A673 (cell line): ENCODE results near the gene NOS3. TPM values are rescaled to one million over a fixed set of nuclear protein-coding genes. Genes with fewer than 3 reads are reported as not detected.

Experiments
- BruUV-seq: library from RNA; stranded (reverse); fragments of 400-500 nt; replicated peaks from 2 replicates; lab custom pipeline; 2021; lab: Mats Ljungman, UMichigan
- CTCF ChIA-PET: fragments of 300-600 bp; sonication (Branson Sonifier 250); formaldehyde crosslinking; loops from one replicate; lab custom pipeline; 2022; ENCODE audit warnings: antibody characterized with exemption; lab: Charles Lee
- POLR2A ChIA-PET: fragments of 300-600 bp; sonication (Branson Sonifier 250); formaldehyde crosslinking; loops from one replicate; lab custom pipeline; 2022; ENCODE audit warnings: antibody characterized with exemption; ENCODE audit not compliant: low non-redundant PET; lab: Charles Lee
- DNase-seq: peaks from one replicate; pipeline ENCODE4 v3.0.0-alpha.2; 2015; ENCODE audit warnings: low spot score
- H3K27ac ChIP-seq: fragments of 200-600 bp; sonication (generic); 2 replicates; pipeline ENCODE4 v1.5.1; 2016; ENCODE audit warnings: mixed run types, low read depth, mild to moderate bottlenecking, mixed read lengths, antibody characterized with exemption, low read length; ENCODE audit not compliant: poor library complexity, severe bottlenecking
- H3K27me3 ChIP-seq: fragments of 200-600 bp; sonication (generic); replicated peaks from 2 replicates; pipeline ENCODE4 v1.6.1; 2017; ENCODE audit warnings: mixed run types, low read depth, mild to moderate bottlenecking, mixed read lengths, antibody characterized with exemption, low read length; ENCODE audit not compliant: insufficient read depth, poor library complexity
- H3K36me3 ChIP-seq: fragments of 200-600 bp; sonication (generic); 2 replicates; pipeline ENCODE4 v1.6.1; 2016; ENCODE audit warnings: mixed run types, mild to moderate bottlenecking, mixed read lengths, antibody characterized with exemption, low read length; ENCODE audit not compliant: insufficient read depth, poor library complexity, severe bottlenecking
- H3K4me1 ChIP-seq: fragments of 200-600 bp; sonication (generic); 2 replicates; pipeline ENCODE4 v1.6.1; 2017; ENCODE audit warnings: mixed run types, mild to moderate bottlenecking, mixed read lengths, antibody characterized with exemption, low read length; ENCODE audit not compliant: insufficient read depth, poor library complexity, severe bottlenecking
- H3K4me3 ChIP-seq: fragments of 200-600 bp; sonication (generic); 2 replicates; pipeline ENCODE4 v1.5.1; 2016; ENCODE audit warnings: low read depth, mixed run types, mild to moderate bottlenecking, mixed read lengths, low read length; ENCODE audit not compliant: poor library complexity, severe bottlenecking
- H3K9me3 ChIP-seq: fragments of 200-600 bp; sonication (generic); 2 replicates; pipeline ENCODE4 v1.6.1; 2016; ENCODE audit warnings: mixed run types, low read depth, mild to moderate bottlenecking, mixed read lengths, antibody characterized with exemption, low read length; ENCODE audit not compliant: poor library complexity, severe bottlenecking
- EZH2 ChIP-seq: fragments of 200-600 bp; sonication (generic); IDR thresholded peaks from 2 replicates; pipeline ENCODE4 v1.6.1; 2017; ENCODE audit warnings: borderline replicate concordance, low read depth, mild to moderate bottlenecking, mixed read lengths, antibody characterized with exemption, low read length; ENCODE audit not compliant: poor library complexity, severe bottlenecking
- intact Hi-C: fragments of 100-400 bp; cut with micrococcal nuclease; formaldehyde crosslinking; loops from one replicate; pipeline ENCODE4 v1.10.0; 2022; ENCODE audit not compliant: unreplicated experiment
- total RNA-seq: library from RNA; stranded (reverse); gene quantifications from 2 replicates; pipeline ENCODE4 v1.2.3, GENCODE V29; 2021
- TF ChIP-seq, protein P1 (sequence below): fragments of 300-800, 200-600 bp; sonication (generic); conservative IDR thresholded peaks from 2 replicates; pipeline ENCODE4 v1.5.1; 2017; ENCODE audit warnings: low read depth, mild to moderate bottlenecking, antibody characterized with exemption, low read length, moderate library complexity, mixed read lengths

Gene NOS3
- total RNA-seq, 1 experiment from 2014 or later = 0.75 TPM

DNA sequence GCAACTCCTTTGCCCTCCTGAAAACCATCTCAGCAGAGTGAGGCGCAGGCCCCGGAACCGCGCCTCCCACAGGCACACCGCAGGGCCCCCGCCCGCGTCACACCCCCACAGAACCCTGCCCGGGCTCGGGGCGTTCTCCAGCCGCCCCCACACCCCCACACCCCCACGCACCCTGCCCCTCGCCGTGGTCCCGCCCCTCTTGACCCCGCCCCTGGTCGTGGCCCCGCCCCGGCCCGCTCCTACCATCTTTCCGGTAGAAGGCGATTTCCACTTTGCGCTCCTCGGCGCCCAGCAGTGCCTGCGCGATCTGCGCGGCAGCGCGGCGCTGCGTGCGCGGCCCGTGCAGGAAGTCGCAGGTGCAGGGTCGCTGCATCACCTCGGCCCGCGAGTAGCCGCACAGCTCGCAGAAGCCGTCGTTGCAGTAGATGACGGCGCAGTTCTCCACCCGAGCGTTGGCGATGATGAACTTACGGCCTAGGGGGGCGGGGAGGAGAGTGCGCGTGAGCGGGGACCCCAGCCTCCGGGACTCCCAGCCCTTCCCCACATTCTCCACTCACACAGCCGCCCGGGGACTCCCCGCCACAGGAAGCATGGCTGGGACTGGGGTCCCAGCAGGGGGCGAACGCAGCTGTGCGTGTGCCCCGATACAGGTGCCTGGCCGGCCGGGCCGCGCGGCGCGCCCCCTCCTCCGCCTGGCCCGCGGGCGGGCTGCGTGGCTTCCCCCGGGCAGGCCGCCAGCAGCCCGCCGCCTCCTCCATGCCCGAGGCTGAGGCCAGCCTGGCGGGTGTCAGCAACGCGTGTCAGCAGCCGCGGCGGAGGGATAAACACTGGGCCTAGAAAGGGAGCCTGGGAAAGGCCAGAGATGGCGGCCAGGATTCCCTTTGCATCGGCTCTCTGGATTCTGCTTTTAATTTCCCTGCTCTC is 16.1 kb upstream of the NOS3 start:
- no peak overlapping the region for H3K27ac ChIP-seq
- no TSS peak for BruUV-seq
- no peaks in the 10 kb centered on the region for H3K9me3 ChIP-seq
- no peaks in the 10 kb centered on the region for H3K36me3 ChIP-seq
- CTCF ChIA-PET = interaction anchor here (0.5 to 0.7 kb wide), 2 partner anchors 10 to 861 kb away, joined by 3 to 6 read pairs; no protein-coding TSS in a partner anchor
- intact Hi-C loops = no loop called here
- H3K4me3 ChIP-seq = peak overlapping the region; percentile 55
- TF ChIP-seq EZH2 = no peak
- TF ChIP-seq, protein P1, sequence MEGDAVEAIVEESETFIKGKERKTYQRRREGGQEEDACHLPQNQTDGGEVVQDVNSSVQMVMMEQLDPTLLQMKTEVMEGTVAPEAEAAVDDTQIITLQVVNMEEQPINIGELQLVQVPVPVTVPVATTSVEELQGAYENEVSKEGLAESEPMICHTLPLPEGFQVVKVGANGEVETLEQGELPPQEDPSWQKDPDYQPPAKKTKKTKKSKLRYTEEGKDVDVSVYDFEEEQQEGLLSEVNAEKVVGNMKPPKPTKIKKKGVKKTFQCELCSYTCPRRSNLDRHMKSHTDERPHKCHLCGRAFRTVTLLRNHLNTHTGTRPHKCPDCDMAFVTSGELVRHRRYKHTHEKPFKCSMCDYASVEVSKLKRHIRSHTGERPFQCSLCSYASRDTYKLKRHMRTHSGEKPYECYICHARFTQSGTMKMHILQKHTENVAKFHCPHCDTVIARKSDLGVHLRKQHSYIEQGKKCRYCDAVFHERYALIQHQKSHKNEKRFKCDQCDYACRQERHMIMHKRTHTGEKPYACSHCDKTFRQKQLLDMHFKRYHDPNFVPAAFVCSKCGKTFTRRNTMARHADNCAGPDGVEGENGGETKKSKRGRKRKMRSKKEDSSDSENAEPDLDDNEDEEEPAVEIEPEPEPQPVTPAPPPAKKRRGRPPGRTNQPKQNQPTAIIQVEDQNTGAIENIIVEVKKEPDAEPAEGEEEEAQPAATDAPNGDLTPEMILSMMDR = peak; percentile 30; the same call in 1 of the 2 replicates
- H3K4me1 ChIP-seq = peaks cover 24% of the 10 kb centered on the region
- POLR2A ChIA-PET = no interaction called here
- peak; percentile 48 for DNase-seq
- H3K27me3 ChIP-seq = no peaks in the 10 kb centered on the region

DNA sequence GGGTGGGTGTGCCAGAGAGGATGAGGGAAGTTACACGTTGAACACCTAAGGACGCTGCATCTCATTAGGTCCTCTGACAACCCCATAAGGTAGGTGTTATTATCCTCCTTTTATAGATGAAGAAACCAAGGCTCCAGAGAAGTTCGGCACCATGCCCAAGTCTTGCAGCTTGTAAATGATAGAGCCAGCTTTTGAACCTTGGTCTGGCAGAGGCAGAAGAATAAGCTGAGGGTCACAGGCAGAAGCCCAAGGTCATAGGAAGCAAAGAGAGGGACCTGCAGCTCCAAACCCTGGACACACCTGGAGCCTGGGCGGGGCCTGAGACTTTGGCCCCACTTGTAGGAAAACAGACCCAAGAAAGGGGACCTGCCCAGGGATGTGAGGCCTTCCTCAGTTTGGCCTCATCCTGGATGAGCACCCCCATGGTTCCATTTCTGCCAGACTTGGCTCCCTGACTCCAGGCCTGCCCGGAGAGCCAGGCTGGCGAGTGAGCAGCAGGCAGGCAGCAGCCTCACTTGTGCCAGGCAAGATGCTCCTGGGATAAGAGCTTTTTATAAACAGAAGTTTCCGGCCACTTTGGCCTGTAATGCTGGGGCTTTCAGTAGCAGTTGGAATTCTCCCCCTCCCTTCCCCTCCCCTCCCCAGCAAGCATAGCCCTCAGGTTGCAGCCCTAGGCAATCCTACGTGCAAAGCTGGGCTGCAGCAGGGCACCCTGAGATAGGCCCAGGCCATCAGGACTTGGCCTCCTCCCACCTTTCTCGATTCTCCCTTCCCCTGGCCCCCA is 15.1 kb upstream of the NOS3 start:
- no peak for TF ChIP-seq EZH2
- TF ChIP-seq, protein P1 = no peak
- peak overlapping the region; percentile 55 for H3K4me3 ChIP-seq
- H3K36me3 ChIP-seq = no peaks in the 10 kb centered on the region
- H3K4me1 ChIP-seq = peaks cover 24% of the 10 kb centered on the region
- DNase-seq = no peak
- no peaks in the 10 kb centered on the region for H3K9me3 ChIP-seq
- POLR2A ChIA-PET = no interaction called here
- peaks cover 9% of the 10 kb centered on the region for H3K27me3 ChIP-seq
- CTCF ChIA-PET = interaction anchor here (0.5 kb wide), 2 partner anchors 446 to 862 kb away, joined by 5 to 6 read pairs; no protein-coding TSS in a partner anchor
- H3K27ac ChIP-seq = no peak overlapping the region
- BruUV-seq = no TSS peak
- intact Hi-C loops = no loop called here

GRCh38 chr7:150976529-150977381 is 14.1 kb upstream of the NOS3 start:
- H3K4me3 ChIP-seq = peak overlapping the region; percentile 42
- intact Hi-C loops = no loop called here
- no peak for DNase-seq
- POLR2A ChIA-PET = no interaction called here
- H3K36me3 ChIP-seq = no peaks in the 10 kb centered on the region
- no TSS peak for BruUV-seq
- peaks cover 18% of the 10 kb centered on the region for H3K27me3 ChIP-seq
- no peak for TF ChIP-seq EZH2
- TF ChIP-seq, protein P1 = no peak
- H3K27ac ChIP-seq = no peak overlapping the region
- CTCF ChIA-PET = interaction anchor here (0.5 to 1.1 kb wide), 2 partner anchors 14 to 447 kb away, joined by 3 to 5 read pairs; no protein-coding TSS in a partner anchor
- no peaks in the 10 kb centered on the region for H3K9me3 ChIP-seq
- H3K4me1 ChIP-seq = peaks cover 20% of the 10 kb centered on the region
